GM19372 (cell line): ENCODE results near the gene CLDN6.

ENCODE experiments used
- ATAC-seq: cut with Tn5 transposase; IDR thresholded peaks from one replicate; pipeline ENCODE4 v1.9.1; 2021; ENCODE audit warnings: mild to moderate bottlenecking, low read depth, moderate library complexity; ENCODE audit not compliant: unreplicated experiment

Gene CLDN6

DNA sequence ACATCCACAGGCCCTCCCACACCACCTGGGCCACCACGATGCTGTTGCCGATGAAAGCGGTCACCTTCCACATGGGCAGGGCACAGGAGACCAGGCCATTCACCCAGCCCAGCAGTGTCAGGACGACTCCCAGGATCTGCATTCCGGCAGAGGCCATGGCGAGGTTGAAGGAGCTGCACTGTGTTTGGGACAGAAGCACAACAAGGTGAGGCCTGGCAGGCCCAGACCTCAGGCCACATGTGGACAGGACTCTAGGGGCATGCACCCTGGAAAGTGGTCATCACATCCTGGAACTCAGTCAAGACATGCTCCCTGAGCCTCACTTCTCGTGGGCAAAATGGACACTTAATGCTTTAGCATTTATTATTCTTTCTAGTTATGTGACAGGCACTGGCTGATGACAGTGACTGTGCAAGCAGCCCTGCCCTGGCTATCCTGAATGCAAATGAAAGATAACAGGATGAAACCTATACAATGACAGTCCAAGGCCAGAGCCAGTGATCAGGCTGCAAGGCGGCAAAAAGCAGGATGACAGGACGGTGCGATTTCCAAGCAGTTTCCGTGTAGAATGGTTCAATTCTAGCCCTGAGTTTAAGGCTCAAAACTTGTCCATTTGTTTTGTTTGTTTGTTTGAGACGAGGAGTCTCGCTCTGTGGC lies 2.0 kb downstream of the CLDN6 start:
- ATAC-seq, result no peak

- no peak for ATAC-seq
These were observed 3.0 kb downstream of the CLDN6 start for GRCh38 chr16:3014971-3015370.

- no peak for ATAC-seq
These were observed 3.8 kb downstream of the CLDN6 start for GRCh38 chr16:3013998-3014690.

GRCh38 chr16:3013491-3013951 lies 4.5 kb downstream of the CLDN6 start:
- ATAC-seq, result no peak

- ATAC-seq, result no peak
These were observed 5.1 kb downstream of the CLDN6 start, which contains the start of gene CLDN9 for GRCh38 chr16:3012828-3013420. TSS of gene CLDN9 (plus strand) at chr16:3012923. CDS start at chr16:3013363, 440 bp downstream.

- no peak for ATAC-seq
These were observed 5.7 kb downstream of the CLDN6 start for GRCh38 chr16:3012246-3012645.

DNA sequence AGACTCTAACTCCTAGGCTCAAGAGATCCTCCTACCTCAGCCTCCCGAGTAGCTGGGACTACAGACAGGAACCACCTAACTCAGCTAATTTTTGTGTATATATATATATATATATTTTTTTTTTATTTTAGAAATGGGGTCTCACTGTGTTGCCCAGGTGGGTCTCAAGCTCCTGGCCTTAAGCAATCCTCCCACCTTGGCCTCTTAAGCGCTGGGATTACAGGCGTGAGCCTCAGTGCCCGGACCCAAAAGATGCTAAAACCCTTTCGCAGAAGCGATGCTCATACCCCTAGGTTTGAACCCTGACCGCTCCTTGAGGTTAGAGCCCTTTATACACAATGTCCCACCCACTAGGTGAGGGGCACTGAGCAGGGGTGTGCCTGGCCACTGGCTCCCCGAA lies 7.5 kb downstream of the CLDN6 start:
- no peak for ATAC-seq

DNA sequence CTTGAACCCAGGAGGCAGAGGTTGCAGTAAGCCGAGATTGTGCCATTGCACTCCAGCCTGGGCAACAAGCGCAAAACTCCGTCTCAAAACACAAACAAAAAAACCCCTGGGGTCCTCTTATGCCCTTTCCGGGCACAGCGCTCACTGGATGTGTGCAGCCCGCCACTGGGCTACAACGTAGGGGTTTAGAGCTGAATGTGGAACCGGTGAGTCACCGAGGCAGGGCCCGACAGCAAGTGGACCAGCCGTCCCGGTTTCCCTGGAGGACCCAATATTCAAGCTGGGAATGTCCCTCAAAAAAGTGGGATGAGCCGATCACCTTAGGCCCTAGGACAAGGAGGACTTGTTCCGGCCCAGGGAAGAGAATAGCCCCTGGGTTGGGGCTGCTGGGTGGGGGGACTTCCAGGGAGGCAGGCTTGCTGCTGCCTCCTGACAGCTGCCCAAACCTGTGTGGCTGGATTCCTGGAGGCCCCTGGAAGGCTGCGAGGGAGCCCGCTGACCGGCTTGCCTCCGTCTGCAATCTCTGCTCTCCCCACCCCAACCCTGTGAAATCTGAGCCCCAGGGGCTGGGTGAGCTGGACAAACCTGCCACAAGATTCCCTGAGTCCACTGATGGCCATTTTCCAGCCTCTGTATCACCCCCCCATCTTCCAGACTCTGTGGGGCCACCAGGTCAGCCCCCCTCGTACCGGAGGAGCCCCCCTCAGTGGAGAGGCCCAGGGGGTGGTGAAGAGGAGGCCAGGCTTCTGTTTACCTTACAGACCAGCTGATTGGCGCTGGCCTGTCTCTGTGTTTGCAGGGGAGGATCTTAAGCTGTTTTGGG lies 8.2 kb downstream of the CLDN6 start:
- no peak for ATAC-seq

- no peak for ATAC-seq
These were observed 9.3 kb downstream of the CLDN6 start for GRCh38 chr16:3008690-3009037.

- no peak for ATAC-seq
These were observed 9.9 kb downstream of the CLDN6 start for GRCh38 chr16:3007957-3008689.

GRCh38 chr16:3007059-3007956 lies 10.7 kb downstream of the CLDN6 start:
- no peak for ATAC-seq

DNA sequence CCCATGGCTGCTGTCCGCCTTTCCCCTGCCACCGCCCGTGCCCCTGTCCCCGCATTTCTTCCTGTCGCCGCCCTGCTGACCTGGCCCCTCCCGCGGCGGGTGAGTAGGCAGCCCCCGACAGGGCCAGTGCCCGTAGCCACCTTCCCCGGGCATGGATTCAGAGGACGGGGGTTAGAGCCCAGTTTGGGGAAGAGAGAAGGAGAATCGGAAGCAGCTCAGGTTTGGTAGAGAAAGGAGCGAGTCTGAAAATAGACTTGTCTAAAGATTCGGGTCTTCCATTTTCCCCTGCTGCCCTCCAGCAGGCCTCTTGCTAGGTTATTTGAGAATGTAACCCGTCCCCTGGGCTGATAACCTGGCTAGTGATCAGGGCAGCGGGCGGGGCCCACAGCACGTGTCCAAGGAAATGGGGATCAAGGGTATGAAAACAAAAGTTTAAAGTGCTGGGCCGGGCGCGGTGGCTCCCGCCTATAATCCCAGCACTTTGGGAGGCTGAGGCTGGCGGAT lies 13.2 kb downstream of the CLDN6 start:
- ATAC-seq, result no peak

GRCh38 chr16:3004319-3004718 lies 13.7 kb downstream of the CLDN6 start:
- ATAC-seq, result no peak

DNA sequence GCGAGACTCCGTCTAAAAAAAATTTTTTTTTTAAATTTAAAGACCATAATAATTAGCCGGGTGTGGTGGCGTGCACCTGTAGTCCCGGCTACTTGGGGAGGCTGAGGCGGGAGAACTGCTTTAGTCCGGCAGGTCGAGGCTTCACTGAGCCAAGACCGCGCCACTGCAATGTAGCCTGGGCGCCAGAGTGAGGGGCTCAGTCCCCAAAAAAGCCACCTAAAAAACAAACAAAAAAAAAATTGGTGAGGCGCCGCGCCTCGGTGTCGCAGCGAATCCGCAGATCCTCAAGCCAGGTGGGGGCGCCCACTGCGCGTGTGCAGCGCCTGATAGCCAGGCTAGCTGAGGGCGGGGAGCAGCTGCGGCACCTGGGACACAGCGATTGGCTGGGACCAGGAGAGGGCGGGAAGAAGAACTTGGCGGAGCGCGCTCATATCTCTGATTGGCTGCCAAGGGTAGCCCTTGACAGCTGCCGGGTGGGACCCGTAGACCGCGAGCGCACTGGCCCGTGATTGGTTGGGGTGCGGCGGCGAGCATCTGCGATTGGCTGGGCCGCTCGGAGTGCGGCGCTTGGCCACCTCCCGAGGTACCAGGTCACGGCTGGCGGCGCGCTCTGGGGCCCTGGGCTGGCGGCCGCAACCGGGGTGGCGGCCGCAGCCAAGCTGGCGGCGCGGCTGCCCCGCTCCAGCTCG lies 14.3 kb downstream of the CLDN6 start:
- ATAC-seq, result peak; percentile 93

- no peak for ATAC-seq
These were observed 16.7 kb downstream of the CLDN6 start for GRCh38 chr16:3001316-3001715.

- no peak for ATAC-seq
These were observed 17.4 kb downstream of the CLDN6 start for GRCh38 chr16:3000540-3000939.

DNA sequence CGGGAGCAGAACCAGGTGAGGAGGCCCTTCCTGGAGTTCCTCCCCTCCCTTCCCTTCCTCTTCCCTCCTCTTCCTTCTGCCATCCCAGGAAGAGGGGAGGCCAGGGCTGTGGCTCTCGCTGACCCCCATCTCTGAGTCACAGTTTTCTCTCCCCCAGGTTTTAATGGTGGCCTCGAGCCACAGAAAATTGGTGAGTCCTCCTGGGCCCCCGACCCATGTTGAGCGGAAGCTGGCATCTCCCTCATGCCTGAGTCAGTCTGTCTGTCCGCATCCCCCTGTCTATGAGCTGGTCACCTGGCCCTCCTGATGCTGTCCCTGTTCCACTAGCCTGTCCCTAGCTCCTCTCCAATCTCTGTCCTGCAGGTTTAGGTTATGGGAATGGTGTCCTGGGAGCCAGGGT lies 18.1 kb downstream of the CLDN6 start:
- no peak for ATAC-seq

GRCh38 chr16:2996298-2996697 lies 21.7 kb downstream of the CLDN6 start:
- no peak for ATAC-seq
